ENCODE results near the gene XCL1.

Gene XCL1

GRCh38 chr1:168605443-168605842, 29.0 kb downstream of the XCL1 start:
- DNase-seq (ENCODE audit: low read depth in 2 of 2) = no peak

GRCh38 chr1:168606096-168606495, 29.7 kb downstream of the XCL1 start:
- no peak for DNase-seq (ENCODE audit: low read depth in 2 of 2)

GRCh38 chr1:168607872-168608428, 31.5 kb downstream of the XCL1 start:
- no peak for DNase-seq (ENCODE audit: low read depth in 2 of 2)

- no peak for DNase-seq (ENCODE audit: low read depth in 2 of 2)
Observed at GRCh38 chr1:168608796-168609715, 32.7 kb downstream of the XCL1 start.

- DNase-seq (ENCODE audit: low read depth in 2 of 2) = no peak
Observed at GRCh38 chr1:168609741-168610510, 33.5 kb downstream of the XCL1 start.

GRCh38 chr1:168613038-168613451, 36.6 kb downstream of the XCL1 start:
- no peak for DNase-seq (ENCODE audit: low read depth in 2 of 2)

GRCh38 chr1:168613691-168614231, 37.4 kb downstream of the XCL1 start:
- DNase-seq (ENCODE audit: low read depth in 2 of 2) = no peak

- no peak for DNase-seq (ENCODE audit: low read depth in 2 of 2)
Observed at GRCh38 chr1:168614235-168614634, 37.8 kb downstream of the XCL1 start.

- no peak for DNase-seq (ENCODE audit: low read depth in 2 of 2)
Observed at GRCh38 chr1:168615965-168616364, 39.6 kb downstream of the XCL1 start.

GRCh38 chr1:168617974-168618750, 41.8 kb downstream of the XCL1 start:
- no peak for DNase-seq (ENCODE audit: low read depth in 2 of 2)

GRCh38 chr1:168618886-168619285, 42.5 kb downstream of the XCL1 start:
- no peak for DNase-seq (ENCODE audit: low read depth in 2 of 2)

GRCh38 chr1:168621356-168621755, 45.0 kb downstream of the XCL1 start:
- no peak for DNase-seq (ENCODE audit: low read depth in 2 of 2)

- DNase-seq (ENCODE audit: low read depth in 2 of 2) = no peak
Observed at GRCh38 chr1:168623003-168623828, 46.8 kb downstream of the XCL1 start.

GRCh38 chr1:168623831-168624230, 47.4 kb downstream of the XCL1 start:
- no peak for DNase-seq (ENCODE audit: low read depth in 2 of 2)

GRCh38 chr1:168626326-168626725, 49.9 kb downstream of the XCL1 start:
- no peak for DNase-seq (ENCODE audit: low read depth in 2 of 2)

- no peak for DNase-seq (ENCODE audit: low read depth in 2 of 2)
Observed at GRCh38 chr1:168627370-168627769, 51.0 kb downstream of the XCL1 start.

GRCh38 chr1:168628807-168629206, 52.4 kb downstream of the XCL1 start:
- peak in 1 of 2 donors; percentile 7 for DNase-seq (ENCODE audit: low read depth in 2 of 2)

- DNase-seq (ENCODE audit: low read depth in 2 of 2) = no peak
Observed at GRCh38 chr1:168629466-168629865, 53.1 kb downstream of the XCL1 start.

Measured in activated CD4-positive, alpha-beta T cell treated with anti-CD3 and anti-CD28 coated beads for 24 hours (primary cell).